Nephron progenitor cell (in vitro differentiated cells): ENCODE data around the gene OR10T2.

Source experiments
- DNase-seq: peaks from one replicate; pipeline ENCODE4 v3.0.0; 2021
- H3K27ac Mint-ChIP-seq: 2 replicates; pipeline ENCODE4 v1.8.0; 2021; ENCODE audit warnings: mild to moderate bottlenecking, moderate library complexity, mixed read lengths
- H3K27me3 Mint-ChIP-seq: 2 replicates; pipeline ENCODE4 v1.8.0; 2021; ENCODE audit warnings: mild to moderate bottlenecking, low read depth, mixed read lengths; ENCODE audit not compliant: poor library complexity
- H3K36me3 Mint-ChIP-seq: 2 replicates; pipeline ENCODE4 v1.8.0; 2021; ENCODE audit warnings: low read depth, mixed read lengths
- H3K4me1 Mint-ChIP-seq: 2 replicates; pipeline ENCODE4 v1.8.0; 2021; ENCODE audit warnings: mixed read lengths
- H3K4me3 Mint-ChIP-seq: 2 replicates; pipeline ENCODE4 v1.8.0; 2021; ENCODE audit warnings: mild to moderate bottlenecking, moderate library complexity, mixed read lengths
- H3K9me3 Mint-ChIP-seq: 2 replicates; pipeline ENCODE4 v1.8.0; 2021; ENCODE audit warnings: mild to moderate bottlenecking, moderate library complexity, mixed read lengths
- TF ChIP-seq, protein P1 (sequence below): fragments of 200-600 bp; sonication (generic); IDR thresholded peaks from 2 replicates; pipeline ENCODE4 v1.5.0; 2021; ENCODE audit warnings: antibody characterized with exemption

OR10T2 gene

DNA sequence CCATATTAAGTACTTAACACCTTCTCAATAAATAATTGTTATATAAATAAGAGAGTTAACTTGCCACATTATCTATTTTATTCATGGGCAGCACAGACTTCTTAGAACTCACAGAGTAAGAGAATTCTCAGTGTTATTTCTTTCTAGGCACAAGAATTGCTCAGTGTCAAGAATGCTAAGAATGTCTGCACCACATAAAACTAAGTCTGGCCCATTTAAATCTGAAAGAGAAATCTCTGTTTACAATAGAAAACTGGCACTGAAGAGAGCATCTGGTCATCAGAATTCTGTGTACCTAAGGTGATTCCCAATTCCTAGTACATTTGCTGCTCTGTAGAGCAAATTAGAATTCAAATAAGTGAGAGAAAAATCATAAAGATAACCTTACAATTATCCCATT, 22.9 kb upstream of the OR10T2 start:
- no peak for DNase-seq
- no peaks in the 10 kb centered on the region for H3K27me3 Mint-ChIP-seq
- no peaks in the 10 kb centered on the region for H3K4me1 Mint-ChIP-seq
- H3K4me3 Mint-ChIP-seq = no peak overlapping the region
- no peaks in the 10 kb centered on the region for H3K36me3 Mint-ChIP-seq
- TF ChIP-seq, protein P1, sequence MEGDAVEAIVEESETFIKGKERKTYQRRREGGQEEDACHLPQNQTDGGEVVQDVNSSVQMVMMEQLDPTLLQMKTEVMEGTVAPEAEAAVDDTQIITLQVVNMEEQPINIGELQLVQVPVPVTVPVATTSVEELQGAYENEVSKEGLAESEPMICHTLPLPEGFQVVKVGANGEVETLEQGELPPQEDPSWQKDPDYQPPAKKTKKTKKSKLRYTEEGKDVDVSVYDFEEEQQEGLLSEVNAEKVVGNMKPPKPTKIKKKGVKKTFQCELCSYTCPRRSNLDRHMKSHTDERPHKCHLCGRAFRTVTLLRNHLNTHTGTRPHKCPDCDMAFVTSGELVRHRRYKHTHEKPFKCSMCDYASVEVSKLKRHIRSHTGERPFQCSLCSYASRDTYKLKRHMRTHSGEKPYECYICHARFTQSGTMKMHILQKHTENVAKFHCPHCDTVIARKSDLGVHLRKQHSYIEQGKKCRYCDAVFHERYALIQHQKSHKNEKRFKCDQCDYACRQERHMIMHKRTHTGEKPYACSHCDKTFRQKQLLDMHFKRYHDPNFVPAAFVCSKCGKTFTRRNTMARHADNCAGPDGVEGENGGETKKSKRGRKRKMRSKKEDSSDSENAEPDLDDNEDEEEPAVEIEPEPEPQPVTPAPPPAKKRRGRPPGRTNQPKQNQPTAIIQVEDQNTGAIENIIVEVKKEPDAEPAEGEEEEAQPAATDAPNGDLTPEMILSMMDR = no peak
- H3K9me3 Mint-ChIP-seq = no peaks in the 10 kb centered on the region
- no peak overlapping the region for H3K27ac Mint-ChIP-seq

DNA sequence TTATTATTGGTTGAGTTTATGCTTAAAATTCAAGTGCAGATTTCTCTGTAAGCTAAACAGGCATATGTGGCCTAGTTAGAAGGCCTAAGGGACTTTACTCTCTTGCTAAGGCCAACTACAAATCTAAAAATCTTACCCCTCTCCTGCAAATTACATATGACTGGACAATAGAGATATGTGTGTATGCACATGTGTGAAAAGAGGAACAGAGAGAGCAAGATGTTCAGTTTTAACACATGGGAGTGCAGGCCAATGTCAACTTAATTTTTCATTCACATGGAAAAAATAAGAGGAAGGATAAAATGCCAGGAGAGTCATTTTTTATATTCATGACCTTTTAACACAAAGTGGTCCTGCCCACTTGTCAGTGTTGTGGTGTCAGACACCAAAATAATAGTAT, 18.3 kb upstream of the OR10T2 start:
- TF ChIP-seq, protein P1 = no peak

DNA sequence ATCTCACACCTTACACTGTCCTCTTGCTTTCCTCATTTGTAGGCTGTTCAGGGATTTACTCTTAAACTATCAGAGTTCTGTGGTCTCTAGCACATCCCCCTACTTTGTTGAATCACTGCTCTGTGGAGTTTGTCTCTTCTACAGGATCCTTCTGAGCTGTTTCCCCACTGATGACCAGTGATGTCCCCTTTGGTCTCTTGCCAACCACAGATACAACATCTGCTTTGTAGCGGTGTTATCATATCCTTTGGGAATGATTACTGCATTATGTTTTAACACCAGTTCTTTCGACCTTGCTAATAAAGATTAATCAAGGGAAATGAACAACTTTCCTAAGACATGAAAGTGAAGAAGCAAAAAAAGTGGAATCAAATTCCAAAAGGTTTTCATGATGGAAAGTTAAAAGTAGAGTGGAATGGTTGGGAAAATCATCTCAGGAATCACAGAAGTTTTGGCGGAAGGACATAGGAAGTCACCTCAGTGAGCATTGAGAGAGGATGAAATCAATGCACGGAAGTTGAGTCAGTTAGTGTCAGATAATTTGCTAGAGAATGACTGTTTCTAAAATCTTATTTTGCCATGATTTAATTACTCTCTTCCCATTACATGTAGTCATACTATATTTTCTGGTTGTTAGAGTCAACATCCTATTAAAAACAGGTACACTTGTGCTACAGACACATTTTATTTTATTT, 15.5 kb upstream of the OR10T2 start:
- no peak overlapping the region for H3K27ac Mint-ChIP-seq

More for the DNA sequence above, 18.3 kb upstream of the OR10T2 start:
- H3K27me3 Mint-ChIP-seq = peaks cover 2% of the 10 kb centered on the region
- no peaks in the 10 kb centered on the region for H3K36me3 Mint-ChIP-seq
- no peak overlapping the region for H3K27ac Mint-ChIP-seq
- H3K4me1 Mint-ChIP-seq = no peaks in the 10 kb centered on the region
- DNase-seq = no peak
- H3K9me3 Mint-ChIP-seq = no peaks in the 10 kb centered on the region
- no peak overlapping the region for H3K4me3 Mint-ChIP-seq

DNA sequence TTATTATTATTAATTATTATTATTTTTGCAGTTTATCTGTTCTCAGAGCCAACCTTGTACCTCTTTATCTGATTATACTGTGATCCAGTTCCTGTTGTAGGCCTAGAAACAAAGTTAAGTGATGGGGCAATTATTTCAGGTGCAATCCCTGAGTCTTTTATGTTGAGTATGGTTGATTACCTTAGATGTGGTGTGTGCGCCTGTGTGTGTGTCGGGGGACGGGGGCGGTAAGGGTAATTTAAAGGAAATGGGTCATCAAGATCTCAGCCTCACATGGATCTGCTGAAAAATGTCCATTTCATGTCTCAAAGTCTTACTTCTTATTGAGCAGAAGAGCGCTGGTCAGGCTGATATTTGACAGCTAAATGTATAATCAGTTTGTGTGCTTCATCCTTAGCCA, 7.8 kb upstream of the OR10T2 start:
- peaks cover 6% of the 10 kb centered on the region for H3K4me1 Mint-ChIP-seq
- TF ChIP-seq, protein P1 = no peak
- no peaks in the 10 kb centered on the region for H3K27me3 Mint-ChIP-seq

More for the DNA sequence above, 15.5 kb upstream of the OR10T2 start:
- DNase-seq = no peak
- Mint-ChIP-seq H3K4me1 (peaks cover 6% of the 10 kb centered on the region), H3K27me3 (peaks cover 2% of the 10 kb centered on the region), H3K36me3 (no peaks in the 10 kb centered on the region), H3K9me3 (no peaks in the 10 kb centered on the region), H3K4me3 (no peak overlapping the region)
- TF ChIP-seq, protein P1 = no peak

DNA sequence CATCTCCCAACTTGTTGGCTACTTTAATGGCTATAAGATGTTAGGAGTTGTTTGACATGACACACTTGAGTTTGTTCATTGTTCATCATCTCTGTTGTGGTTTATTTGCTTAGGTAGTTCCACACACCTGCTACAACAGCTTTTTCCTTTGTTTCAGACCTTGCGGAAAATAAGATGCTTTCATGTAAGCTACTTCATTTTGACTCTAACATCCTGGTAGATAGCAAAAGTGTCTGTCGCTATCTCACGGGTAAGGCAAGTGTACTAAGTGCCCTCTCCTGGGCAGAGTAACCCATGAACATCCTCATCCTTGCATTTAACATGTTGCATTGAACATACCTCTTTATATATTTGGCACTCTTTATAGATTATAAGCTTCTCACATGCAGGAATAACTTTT, 1.6 kb upstream of the OR10T2 start:
- H3K27ac Mint-ChIP-seq = no peak overlapping the region
- H3K27me3 Mint-ChIP-seq = peaks cover 8% of the 10 kb centered on the region
- H3K4me1 Mint-ChIP-seq = no peaks in the 10 kb centered on the region
- no peaks in the 10 kb centered on the region for H3K9me3 Mint-ChIP-seq
- TF ChIP-seq, protein P1 = no peak
- no peak overlapping the region for H3K4me3 Mint-ChIP-seq
- no peak for DNase-seq
- no peaks in the 10 kb centered on the region for H3K36me3 Mint-ChIP-seq

More for the DNA sequence above, 7.8 kb upstream of the OR10T2 start:
- DNase-seq = no peak
- no peak overlapping the region for H3K27ac Mint-ChIP-seq
- H3K4me3 Mint-ChIP-seq = no peak overlapping the region
- H3K9me3 Mint-ChIP-seq = no peaks in the 10 kb centered on the region
- H3K36me3 Mint-ChIP-seq = no peaks in the 10 kb centered on the region

DNA sequence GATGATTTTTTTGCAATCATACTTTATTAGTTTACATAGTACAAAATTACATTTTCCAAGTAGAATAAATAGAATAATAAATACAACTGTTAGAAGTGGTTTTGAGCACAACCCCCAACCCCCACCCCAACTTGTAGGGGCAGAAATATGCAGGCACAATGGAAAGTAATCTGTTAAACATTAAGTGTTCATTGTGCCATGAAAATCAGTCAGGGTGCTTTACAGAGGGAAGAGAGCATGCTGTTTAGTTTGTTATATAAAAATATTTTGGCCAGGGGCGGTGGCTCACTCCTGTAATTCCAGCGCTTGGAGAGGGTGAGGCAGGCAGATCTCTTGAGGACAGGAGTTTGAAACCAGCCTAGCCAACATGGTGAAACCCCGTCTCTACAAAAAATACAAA, 2.6 kb downstream of the OR10T2 start:
- TF ChIP-seq, protein P1 = no peak

More for the DNA sequence above, 2.6 kb downstream of the OR10T2 start:
- H3K36me3 Mint-ChIP-seq = no peaks in the 10 kb centered on the region
- no peak for DNase-seq
- H3K27ac Mint-ChIP-seq = no peak overlapping the region
- no peak overlapping the region for H3K4me3 Mint-ChIP-seq
- no peaks in the 10 kb centered on the region for H3K9me3 Mint-ChIP-seq
- H3K4me1 Mint-ChIP-seq = no peaks in the 10 kb centered on the region
- peaks cover 8% of the 10 kb centered on the region for H3K27me3 Mint-ChIP-seq
